CD14-positive monocyte (primary cell): ENCODE data around the gene VWF. TPM values are rescaled to one million over a fixed set of nuclear protein-coding genes. Genes with fewer than 3 reads are reported as not detected.
"Not testable (repeated sequence)": the region's sequence is repeated elsewhere in the genome, so short reads cannot be mapped to it uniquely, and the experiment has no call there.

Experiments
- DNase-seq, 3 donors: peaks; one replicate each; pipeline ENCODE4 v3.0.0-alpha.2; 2011 to 2022
- H2AFZ ChIP-seq: 2 replicates; pipeline ENCODE4 v1.6.0; 2012; ENCODE audit warnings: mild to moderate bottlenecking, low read depth, low read length, inconsistent platforms; ENCODE audit not compliant: insufficient read depth, poor library complexity, severe bottlenecking
- H3K27ac ChIP-seq, 2 donors: 1 replicate in 1 of 2; 2 replicates in 1 of 2; pipeline ENCODE4 v1.5.1; 2012 to 2013; ENCODE audit warnings: low read length in 2 of 2, control low read depth in 1 of 2, inconsistent platforms in 1 of 2, low read depth in 1 of 2, mild to moderate bottlenecking in 1 of 2
- H3K27me3 ChIP-seq, 2 donors: one replicate each; pipeline versions ENCODE4 v1.6.0 to v1.6.1; 2011 to 2013; ENCODE audit warnings: low read length in 2 of 2; ENCODE audit not compliant: control insufficient read depth in 2 of 2, insufficient read depth in 2 of 2
- H3K36me3 ChIP-seq, 2 donors: replicated peaks in 1 of 2; 1 replicate in 1 of 2; 2 replicates in 1 of 2; pipeline versions ENCODE4 v1.5.1 to v1.6.1; 2012 to 2013; ENCODE audit warnings: low read length in 2 of 2, control low read depth in 1 of 2, inconsistent platforms in 1 of 2, mild to moderate bottlenecking in 1 of 2; ENCODE audit not compliant: insufficient read depth in 2 of 2, control insufficient read depth in 1 of 2
- H3K4me1 ChIP-seq, 2 donors: 1 replicate in 1 of 2; 2 replicates in 1 of 2; pipeline versions ENCODE4 v1.5.1 to v1.6.1; 2012 to 2013; ENCODE audit warnings: low read length in 2 of 2, control low read depth in 1 of 2, inconsistent platforms in 1 of 2, mild to moderate bottlenecking in 1 of 2, moderate library complexity in 1 of 2; ENCODE audit not compliant: insufficient read depth in 2 of 2, control insufficient read depth in 1 of 2
- H3K4me2 ChIP-seq: replicated peaks from 2 replicates; pipeline ENCODE3; 2012; ENCODE audit warnings: low read length, moderate library complexity, mild to moderate bottlenecking; ENCODE audit not compliant: poor library complexity, severe bottlenecking; ENCODE audit errors: extremely low read depth
- H3K4me3 ChIP-seq, 3 experiments: fragments of 200-600 bp in 1 of 3; sonication (generic) in 1 of 3; replicated peaks in 1 of 3; 1 replicate in 2 of 3; 2 replicates in 1 of 3; pipeline ENCODE4 v1.5.1; 2011 to 2013; ENCODE audit warnings: low read length in 3 of 3, mild to moderate bottlenecking in 3 of 3, control low read depth in 2 of 3, low read depth in 2 of 3, inconsistent platforms in 1 of 3, moderate library complexity in 1 of 3
- H3K79me2 ChIP-seq: 2 replicates; pipeline ENCODE4 v1.6.0; 2012; ENCODE audit warnings: mild to moderate bottlenecking, control low read depth, inconsistent platforms, low read length, moderate library complexity; ENCODE audit not compliant: insufficient read depth
- H3K9ac ChIP-seq: 2 replicates; pipeline ENCODE4 v1.6.0; 2017; ENCODE audit warnings: low read length, mild to moderate bottlenecking; ENCODE audit not compliant: insufficient read depth, poor library complexity, severe bottlenecking
- H3K9me3 ChIP-seq, 2 donors: replicated peaks in 1 of 2; 1 replicate in 1 of 2; 2 replicates in 1 of 2; pipeline versions ENCODE4 v1.5.1 to v1.6.1; 2012 to 2013; ENCODE audit warnings: low read length in 2 of 2, control low read depth in 1 of 2; ENCODE audit not compliant: control insufficient read depth in 1 of 2, insufficient read depth in 1 of 2
- H4K20me1 ChIP-seq: 2 replicates; pipeline ENCODE4 v1.6.0; 2012; ENCODE audit warnings: mild to moderate bottlenecking, low read length, control low read depth, moderate library complexity; ENCODE audit not compliant: insufficient read depth
- H3K27ac Mint-ChIP-seq, 7 donors: one replicate each; pipeline ENCODE4 v1.8.0; 2020; ENCODE audit warnings: mild to moderate bottlenecking in 7 of 7, mixed read lengths in 7 of 7, moderate library complexity in 6 of 7, inconsistent platforms in 2 of 7
- H3K27me3 Mint-ChIP-seq, 3 donors: one replicate each; pipeline ENCODE4 v1.8.0; 2021 to 2022; ENCODE audit warnings: low read depth in 3 of 3, mild to moderate bottlenecking in 3 of 3, mixed read lengths in 3 of 3, moderate library complexity in 3 of 3, inconsistent platforms in 1 of 3
- H3K36me3 Mint-ChIP-seq, 2 donors: one replicate each; pipeline ENCODE4 v1.8.0; 2020; ENCODE audit warnings: mixed read lengths in 2 of 2, inconsistent platforms in 1 of 2, mild to moderate bottlenecking in 1 of 2
- H3K4me1 Mint-ChIP-seq: one replicate; pipeline ENCODE4 v1.8.0; 2020; ENCODE audit warnings: mild to moderate bottlenecking, mixed read lengths
- H3K4me3 Mint-ChIP-seq, 2 donors: one replicate each; pipeline ENCODE4 v1.8.0; 2020; ENCODE audit warnings: mild to moderate bottlenecking in 2 of 2, mixed read lengths in 2 of 2, moderate library complexity in 1 of 2
- H3K9me3 Mint-ChIP-seq, 7 donors: one replicate each; pipeline ENCODE4 v1.8.0; 2020 to 2022; ENCODE audit warnings: mixed read lengths in 7 of 7, mild to moderate bottlenecking in 6 of 7, moderate library complexity in 6 of 7, inconsistent platforms in 2 of 7
- CTCF ChIP-seq: fragments of 200-600 bp; IDR thresholded peaks from one replicate; pipeline ENCODE4 v1.8.0; 2022; ENCODE audit warnings: antibody characterized with exemption, mild to moderate bottlenecking
- WGBS: methylation state at CpG from one replicate; pipeline ENCODE4 v1.1.5; 2013; ENCODE audit warnings: missing lambda C conversion rate; ENCODE audit not compliant: insufficient coverage; 5-methylcytosine and 5-hydroxymethylcytosine counted together
- intact Hi-C, 2 donors: fragments of 100-400 bp; cut with micrococcal nuclease; formaldehyde crosslinking; loops; one replicate each; pipeline versions ENCODE4 v1.15.0 to v1.15.1; 2023
- polyA plus RNA-seq, 3 donors: library from polyadenylated mRNA; depleted of rRNA in 1 of 3; unstranded in 2 of 3; stranded (reverse) in 1 of 3; fragments of 300-500 nt in 2 of 3; fragments of >200 nt in 1 of 3; fragmentation: Illumina TruSeq in 2 of 3; gene quantifications; 1 replicate in 2 of 3; 2 replicates in 1 of 3; pipeline ENCODE4 v1.2.3, GENCODE V29; 2012 to 2021

The VWF gene
- polyA plus RNA-seq, 3 donors: 0.17 to 0.49 (median 0.48) TPM

GRCh38 chr12:6161124-6161882 is 36.8 kb upstream of the VWF start:
- H3K27ac Mint-ChIP-seq: peak overlapping the region in 4 of 7 donors; percentile 6 to 57 (median 36)
- peaks cover 8 to 18% (median 14%) of the 10 kb centered on the region in 3 donors for H3K27me3 Mint-ChIP-seq
- H3K9me3 ChIP-seq: no peaks in the 10 kb centered on the region
- peak overlapping the region; percentile 54 to 64 for H3K4me3 Mint-ChIP-seq
- intact Hi-C loops: no loop called here
- H3K4me1 ChIP-seq: peaks cover 7 to 17% of the 10 kb centered on the region in 2 donors
- DNase-seq: no peak
- no peaks in the 10 kb centered on the region for H3K27me3 ChIP-seq
- H2AFZ ChIP-seq: peak overlapping the region; percentile 59
- H4K20me1 ChIP-seq: no peaks in the 10 kb centered on the region
- TF ChIP-seq CTCF: no peak
- peaks cover 2 to 8% of the 10 kb centered on the region in 2 donors for H3K36me3 Mint-ChIP-seq
- no peak overlapping the region for H3K4me3 ChIP-seq
- no peak overlapping the region for H3K27ac ChIP-seq
- H3K79me2 ChIP-seq: no peaks in the 10 kb centered on the region
- H3K4me1 Mint-ChIP-seq: peaks cover 42% of the 10 kb centered on the region
- H3K9ac ChIP-seq: no peak overlapping the region
- no peak overlapping the region for H3K4me2 ChIP-seq
- H3K9me3 Mint-ChIP-seq: peaks cover 0 to 3% (median 0%) of the 10 kb centered on the region in 7 donors
- H3K36me3 ChIP-seq: no peaks in the 10 kb centered on the region
- 57% methylated on average over 2 of the region's 16 CpGs for WGBS

- H3K27ac Mint-ChIP-seq: peak overlapping the region in 6 of 7 donors; percentile 12 to 86 (median 72)
- H3K27me3 ChIP-seq, H3K36me3 ChIP-seq, H3K4me2 ChIP-seq, H3K9me3 Mint-ChIP-seq, H3K9ac ChIP-seq, H3K79me2 ChIP-seq, H4K20me1 ChIP-seq, DNase-seq, H3K9me3 ChIP-seq, H2AFZ ChIP-seq, H3K4me3 ChIP-seq, H3K27ac ChIP-seq, intact Hi-C loops, H3K36me3 Mint-ChIP-seq: not testable (repeated sequence)
- peaks cover 10 to 19% (median 19%) of the 10 kb centered on the region in 3 donors for H3K27me3 Mint-ChIP-seq
- 60% methylated on average over 14 of the region's 19 CpGs for WGBS
- peaks cover 35% of the 10 kb centered on the region for H3K4me1 Mint-ChIP-seq
- peak overlapping the region; percentile 0 to 64 for H3K4me3 Mint-ChIP-seq
- peaks cover 3 to 13% of the 10 kb centered on the region in 2 donors for H3K4me1 ChIP-seq
Observed at GRCh38 chr12:6160049-6160649, 35.7 kb upstream of the VWF start.

- H3K4me2 ChIP-seq, H3K79me2 ChIP-seq, intact Hi-C loops, H3K4me3 ChIP-seq, H2AFZ ChIP-seq, DNase-seq, H3K9me3 ChIP-seq, H3K36me3 Mint-ChIP-seq, H4K20me1 ChIP-seq, H3K9ac ChIP-seq, H3K27ac ChIP-seq, H3K36me3 ChIP-seq, H3K9me3 Mint-ChIP-seq, H3K27me3 ChIP-seq: not testable (repeated sequence)
- WGBS: 98% methylated on average over 49 of the region's 50 CpGs
- H3K4me1 ChIP-seq: peaks cover 3 to 13% of the 10 kb centered on the region in 2 donors
- Mint-ChIP-seq H3K27ac (peak overlapping the region in 2 of 7 donors; percentile 55 to 69), H3K4me3 (peak overlapping the region in 1 of 2 donors; percentile 74), H3K27me3 (peaks cover 13 to 23% (median 23%) of the 10 kb centered on the region in 3 donors), H3K4me1 (peaks cover 39% of the 10 kb centered on the region)
Observed at GRCh38 chr12:6159166-6160011, 34.9 kb upstream of the VWF start.
